ENCODE measurements around the gene COA1.

DNA sequence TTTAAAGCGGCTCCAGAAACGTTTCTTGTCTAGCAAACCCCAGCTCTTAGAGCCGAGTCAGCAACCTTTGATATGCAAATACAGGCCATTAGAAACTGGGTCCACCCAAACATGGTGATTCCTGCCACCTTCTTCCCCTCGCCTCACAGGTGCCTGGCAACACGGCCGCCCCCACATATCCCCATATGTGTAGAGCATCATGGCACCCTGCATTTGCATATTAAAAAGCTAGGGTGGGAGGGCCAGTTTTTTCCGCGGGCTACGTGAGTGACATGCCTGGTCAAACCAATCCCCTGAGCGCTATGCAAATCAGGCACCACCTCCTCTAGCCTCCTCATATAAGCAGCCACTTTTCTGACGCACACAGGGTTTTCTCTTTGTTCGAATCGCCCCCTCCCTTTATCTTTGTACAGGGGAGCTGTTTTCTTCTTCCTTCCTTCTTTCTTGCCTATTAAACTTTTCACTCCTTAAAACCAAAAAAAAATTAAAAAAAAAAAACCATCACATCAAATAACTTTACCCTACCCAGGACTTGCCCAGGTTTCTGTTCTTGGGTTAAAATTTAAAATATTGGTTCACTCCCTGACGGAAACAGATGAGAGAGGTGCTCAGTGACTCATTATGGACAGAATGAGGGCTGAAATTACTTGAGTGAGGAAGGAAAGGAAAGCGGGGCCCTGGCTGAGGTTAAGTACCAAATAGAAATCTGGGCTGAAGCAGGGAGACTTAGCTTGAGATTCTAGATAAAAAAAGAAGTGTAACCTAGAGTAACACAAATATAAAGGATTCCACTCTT is 59.8 kb downstream of the COA1 start:
- TF ChIP-seq, protein P1, sequence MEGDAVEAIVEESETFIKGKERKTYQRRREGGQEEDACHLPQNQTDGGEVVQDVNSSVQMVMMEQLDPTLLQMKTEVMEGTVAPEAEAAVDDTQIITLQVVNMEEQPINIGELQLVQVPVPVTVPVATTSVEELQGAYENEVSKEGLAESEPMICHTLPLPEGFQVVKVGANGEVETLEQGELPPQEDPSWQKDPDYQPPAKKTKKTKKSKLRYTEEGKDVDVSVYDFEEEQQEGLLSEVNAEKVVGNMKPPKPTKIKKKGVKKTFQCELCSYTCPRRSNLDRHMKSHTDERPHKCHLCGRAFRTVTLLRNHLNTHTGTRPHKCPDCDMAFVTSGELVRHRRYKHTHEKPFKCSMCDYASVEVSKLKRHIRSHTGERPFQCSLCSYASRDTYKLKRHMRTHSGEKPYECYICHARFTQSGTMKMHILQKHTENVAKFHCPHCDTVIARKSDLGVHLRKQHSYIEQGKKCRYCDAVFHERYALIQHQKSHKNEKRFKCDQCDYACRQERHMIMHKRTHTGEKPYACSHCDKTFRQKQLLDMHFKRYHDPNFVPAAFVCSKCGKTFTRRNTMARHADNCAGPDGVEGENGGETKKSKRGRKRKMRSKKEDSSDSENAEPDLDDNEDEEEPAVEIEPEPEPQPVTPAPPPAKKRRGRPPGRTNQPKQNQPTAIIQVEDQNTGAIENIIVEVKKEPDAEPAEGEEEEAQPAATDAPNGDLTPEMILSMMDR (optimal IDR thresholded peaks at IDR 0.05 in 1 of 3, IDR thresholded peaks at IDR 0.05 in 1 of 3, conservative IDR thresholded peaks at IDR 0.05 in 1 of 3; ENCODE audit: extremely low read depth in 1 of 3, insufficient read depth in 2 of 3, low read length in 3 of 3) = no peak
- TF ChIP-seq EZH2 (IDR thresholded peaks at IDR 0.05; ENCODE audit: low read length) = no peak
